ENCODE data around the gene ARHGDIA. TPM values are rescaled to one million over a fixed set of nuclear protein-coding genes. Genes with fewer than 3 reads are reported as not detected.

The ARHGDIA gene
- total and polyA plus RNA-seq, 2 of the 8 experiments (the other 6 are each of a cell fraction or from before 2014, with no cell fraction given): 62.4 to 217 TPM

DNA sequence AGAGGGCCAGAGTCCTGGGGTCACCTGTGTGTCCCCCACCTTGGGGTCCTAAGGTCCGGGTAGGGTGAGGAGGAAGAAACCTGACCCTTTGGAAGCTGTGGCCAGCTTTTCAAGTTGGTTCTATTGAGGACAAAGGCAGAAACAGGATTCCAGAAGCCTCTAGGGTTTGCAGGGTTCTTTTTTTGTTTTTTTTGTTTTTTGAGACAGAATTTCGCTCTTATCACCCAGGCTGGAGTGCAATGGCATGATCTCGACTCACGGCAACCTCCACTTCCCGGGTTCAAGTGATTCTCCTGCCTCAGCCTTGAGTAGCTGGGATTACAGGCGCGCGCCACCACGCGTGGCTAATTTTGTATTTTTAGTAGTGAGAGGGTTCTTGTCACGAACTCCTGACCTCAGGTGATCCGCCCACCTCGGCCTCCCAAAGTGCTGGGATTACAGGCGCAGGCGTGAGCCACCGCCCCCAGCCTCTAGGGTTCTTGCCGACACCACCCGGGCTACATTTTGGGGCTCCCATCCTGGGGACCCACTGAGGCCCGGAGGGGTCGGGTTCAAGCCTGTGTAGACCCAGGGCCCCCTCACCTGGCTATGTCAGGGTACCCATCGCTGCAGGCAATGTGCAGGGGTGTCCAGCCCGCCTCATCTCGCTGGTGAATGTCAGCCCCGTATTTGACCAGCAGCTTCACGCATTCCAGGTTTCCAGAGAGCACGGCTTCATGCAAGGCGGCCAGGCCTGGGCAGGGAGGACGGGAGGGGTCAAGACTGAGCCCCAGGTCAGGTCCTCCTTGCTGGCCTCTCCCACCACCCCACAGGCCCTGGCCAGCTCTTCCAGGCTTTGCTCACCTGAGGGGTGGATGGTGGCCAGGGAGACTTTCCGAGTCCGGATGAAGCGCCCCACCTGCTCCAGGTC, 37.0 kb downstream of the ARHGDIA start:
- Histone ChIP-seq H4K5ac (ENCODE audit: insufficient read length, low read depth, low read length) (peak overlapping the region; percentile 83), H3K9me3 (ENCODE audit: insufficient read depth in 2 of 2, low read depth in 1 of 2, low read length in 1 of 2) (no peaks in the 10 kb centered on the region), H3K18ac (ENCODE audit: extremely low read depth, low read length) (peak overlapping the region; percentile 71), H3K4me2 (ENCODE audit: insufficient read depth in 1 of 2, low read depth in 2 of 2, low read length in 2 of 2) (peak overlapping the region; percentile 94 to 95), H4K8ac (ENCODE audit: extremely low read depth, insufficient read depth, low read length) (peak overlapping the region; percentile 98), H3K79me2 (ENCODE audit: control insufficient read depth in 1 of 2, insufficient read depth in 2 of 2, low read length in 2 of 2) (peaks cover 0 to 15% of the 10 kb centered on the region in 2 experiments; a peak in 1 of 4 replicates), H2BK15ac (ENCODE audit: low read length) (0 out of 2 replicates have a peak overlapping the region, but pooled peaks have one; percentile 88), H2AK5ac (ENCODE audit: low read depth, low read length) (peak overlapping the region; percentile 75; the same call in 1 of the 2 replicates), H2BK12ac (ENCODE audit: low read depth, low read length) (peak overlapping the region; percentile 75; the same call in 1 of the 2 replicates), H3K23me2 (ENCODE audit: low read depth, low read length) (peaks cover 8% of the 10 kb centered on the region), H4K20me1 (replicated peaks in 1 of 2; ENCODE audit: control insufficient read depth in 1 of 2, insufficient read depth in 2 of 2, low read length in 2 of 2) (peaks cover 0 to 12% of the 10 kb centered on the region in 2 experiments), H3K36me3 (ENCODE audit: control insufficient read depth in 2 of 4, insufficient read depth in 4 of 4, low read length in 3 of 4) (no peaks in the 10 kb centered on the region; a peak in 1 of 8 replicates), H3K14ac (ENCODE audit: insufficient read length) (peak overlapping the region; percentile 54), H3K23ac (ENCODE audit: insufficient read length) (no peak overlapping the region), H3K56ac (replicated peaks; ENCODE audit: insufficient read length, low read depth, low read length) (peak overlapping the region; percentile 96), H3K27ac (ENCODE audit: low read depth, low read length) (peak overlapping the region; percentile 83), H3K9ac (replicated peaks in 1 of 4; ENCODE audit: extremely low read depth in 1 of 4, low read depth in 3 of 4, low read length in 3 of 4) (peak overlapping the region; percentile 80 to 93 (median 86)), H3K79me1 (ENCODE audit: low read depth, low read length) (peaks cover 13% of the 10 kb centered on the region), H2BK5ac (ENCODE audit: low read depth, low read length) (peak overlapping the region; percentile 86), H3K4me1 (replicated peaks in 1 of 4; ENCODE audit: control insufficient read depth in 3 of 4, insufficient read depth in 4 of 4, low read length in 3 of 4) (peaks cover 0 to 15% (median 8%) of the 10 kb centered on the region in 4 experiments; a peak in 4 of 7 replicates), H2BK20ac (ENCODE audit: low read length) (no peak overlapping the region), H2AFZ (ENCODE audit: low read length) (no peak overlapping the region), H3K4ac (replicated peaks; ENCODE audit: insufficient read length, low read depth, low read length) (peak overlapping the region; percentile 90), H3K27me3 (replicated peaks in 1 of 4; ENCODE audit: control insufficient read depth in 3 of 4, extremely low read depth in 1 of 4, insufficient read depth in 3 of 4, low read length in 3 of 4) (0 out of 7 replicates have a peak, but pooled peaks cover 0 to 2% (median 0%) of the 10 kb centered on the region in 4 experiments), H3K4me3 (ENCODE audit: extremely low read depth in 1 of 4, insufficient read depth in 2 of 4, low read depth in 3 of 4, low read length in 4 of 4) (peak overlapping the region; percentile 81 to 88 (median 85)), H4K91ac (replicated peaks; ENCODE audit: insufficient read length, low read length) (peak overlapping the region; percentile 91), H2BK120ac (replicated peaks; ENCODE audit: low read depth, low read length) (peak overlapping the region; percentile 33)
- POLR2A ChIA-PET (ENCODE audit: partially characterized antibody): interaction anchor here (0.9 to 5.0 kb wide), 16 partner anchors 9 to 132 kb away, joined by 4 to 37 read pairs (median 6); partner anchors contain the start of genes ARHGDIA and MRPL12
- no peak for TF ChIP-seq POU5F1 (IDR thresholded peaks at IDR 0.05; ENCODE audit: low read depth, low read length)
- no peak for TF ChIP-seq JUND (IDR thresholded peaks at IDR 0.05; ENCODE audit: low read length)
- FAIRE-seq (no peak), DNase-seq (ENCODE audit: low read depth in 1 of 2, low spot score in 2 of 2) (no peak)
- CTCF ChIA-PET (ENCODE audit: partially characterized antibody): interaction anchor here (0.7 to 2.5 kb wide), 8 partner anchors 12 to 168 kb away, joined by 3 to 10 read pairs (median 4); partner anchors contain the start of gene P4HB
- 87% methylated on average over 31 of the region's 31 CpGs; no CpG with 5 or more reads in 1 of the 2 experiments for WGBS, 2 experiments (ENCODE audit: extremely low coverage in 1 of 2, insufficient coverage in 1 of 2, insufficient read length in 1 of 2, insufficient replicate concordance in 2 of 2, low coverage in 1 of 2, low lambda C conversion rate in 2 of 2, missing lambda C conversion rate in 1 of 2)
